Suprapubic skin (tissue), 4 donors: ENCODE data around the gene CAMTA1.

Experiments used
- EP300 ChIP-seq: sonication (generic); formaldehyde crosslinking; IDR thresholded peaks from one replicate; pipeline ENCODE4 v1.6.1; 2017; ENCODE audit warnings: antibody characterized with exemption
- POLR2A ChIP-seq, 2 donors: fragments of 450-650 bp; IDR thresholded peaks; one replicate each; pipeline ENCODE4 v1.6.1; 2017; ENCODE audit warnings: antibody characterized with exemption in 2 of 2, mild to moderate bottlenecking in 2 of 2, moderate library complexity in 2 of 2
- POLR2AphosphoS5 ChIP-seq, 3 donors: sonication (generic); formaldehyde crosslinking; IDR thresholded peaks; one replicate each; pipeline ENCODE4 v1.6.1; 2017; ENCODE audit warnings: antibody characterized with exemption in 3 of 3
- TF ChIP-seq, protein P1 (sequence below), 2 donors: fragments of 200-600 bp in 1 of 2; fragments of 450-650 bp in 1 of 2; sonication (generic) in 1 of 2; IDR thresholded peaks; one replicate each; pipeline ENCODE4 v1.5.1; 2016 to 2019; ENCODE audit warnings: antibody characterized with exemption in 2 of 2, mild to moderate bottlenecking in 1 of 2, moderate library complexity in 1 of 2

DNA sequence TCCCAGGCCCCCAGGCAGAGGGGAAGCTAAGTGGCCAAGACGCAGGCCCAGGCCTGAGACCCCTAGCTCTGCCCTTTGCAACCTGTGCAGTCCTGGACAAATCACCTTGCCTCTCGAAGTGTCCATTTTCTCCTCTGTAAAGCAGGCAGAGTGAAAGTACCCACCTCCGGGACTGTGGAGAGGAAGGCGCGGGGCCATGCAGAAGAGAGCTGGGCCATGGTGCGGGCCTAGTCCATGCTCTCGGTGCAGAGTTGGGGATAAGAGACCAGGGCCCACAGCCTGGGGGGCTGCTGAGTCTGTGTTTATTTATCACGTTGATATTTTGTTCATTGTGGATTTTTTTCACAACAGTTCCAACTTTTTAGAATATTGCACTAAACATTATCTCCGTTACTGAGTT, 825.7 kb downstream of the CAMTA1 start:
- TF ChIP-seq POLR2A (IDR thresholded peaks at IDR 0.05) (no peak), EP300 (no peak), POLR2AphosphoS5 (IDR thresholded peaks at IDR 0.05) (no peak)
- TF ChIP-seq, protein P1, sequence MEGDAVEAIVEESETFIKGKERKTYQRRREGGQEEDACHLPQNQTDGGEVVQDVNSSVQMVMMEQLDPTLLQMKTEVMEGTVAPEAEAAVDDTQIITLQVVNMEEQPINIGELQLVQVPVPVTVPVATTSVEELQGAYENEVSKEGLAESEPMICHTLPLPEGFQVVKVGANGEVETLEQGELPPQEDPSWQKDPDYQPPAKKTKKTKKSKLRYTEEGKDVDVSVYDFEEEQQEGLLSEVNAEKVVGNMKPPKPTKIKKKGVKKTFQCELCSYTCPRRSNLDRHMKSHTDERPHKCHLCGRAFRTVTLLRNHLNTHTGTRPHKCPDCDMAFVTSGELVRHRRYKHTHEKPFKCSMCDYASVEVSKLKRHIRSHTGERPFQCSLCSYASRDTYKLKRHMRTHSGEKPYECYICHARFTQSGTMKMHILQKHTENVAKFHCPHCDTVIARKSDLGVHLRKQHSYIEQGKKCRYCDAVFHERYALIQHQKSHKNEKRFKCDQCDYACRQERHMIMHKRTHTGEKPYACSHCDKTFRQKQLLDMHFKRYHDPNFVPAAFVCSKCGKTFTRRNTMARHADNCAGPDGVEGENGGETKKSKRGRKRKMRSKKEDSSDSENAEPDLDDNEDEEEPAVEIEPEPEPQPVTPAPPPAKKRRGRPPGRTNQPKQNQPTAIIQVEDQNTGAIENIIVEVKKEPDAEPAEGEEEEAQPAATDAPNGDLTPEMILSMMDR (IDR thresholded peaks at IDR 0.05) = no peak
